Thoracic aorta (tissue), 2 donors: ENCODE data around the gene EPHA4. TPM values are rescaled to one million over a fixed set of nuclear protein-coding genes. Genes with fewer than 3 reads are reported as not detected.

ENCODE experiments used
- ATAC-seq: fragments of 150-250 bp; one replicate; pipeline ENCODE4 v1.8.0; 2017; ENCODE audit warnings: low read depth; ENCODE audit not compliant: insufficient number of reproducible peaks, low FRiP score
- DNase-seq: peaks from one replicate; pipeline ENCODE4 v3.0.0-alpha.2; 2020; ENCODE audit warnings: low spot score
- H3K27ac ChIP-seq, 2 donors: fragments of 200-600 bp; sonication (generic); 1 replicate in 1 of 2; 2 replicates in 1 of 2; pipeline ENCODE4 v1.5.1; 2016; ENCODE audit warnings: mild to moderate bottlenecking in 2 of 2, moderate library complexity in 2 of 2
- H3K27me3 ChIP-seq: fragments of 200-600 bp; sonication (generic); replicated peaks from 2 replicates; pipeline ENCODE4 v1.6.0; 2016; ENCODE audit warnings: mild to moderate bottlenecking; ENCODE audit not compliant: insufficient read depth
- H3K36me3 ChIP-seq: fragments of 200-600 bp; sonication (generic); one replicate; pipeline ENCODE4 v1.5.1; 2016
- H3K4me1 ChIP-seq, 2 donors: fragments of 200-600 bp; sonication (generic); 1 replicate in 1 of 2; 2 replicates in 1 of 2; pipeline versions ENCODE4 v1.5.1 to v1.6.0; 2016; ENCODE audit warnings: low read depth in 2 of 2, mild to moderate bottlenecking in 1 of 2; ENCODE audit not compliant: control insufficient read depth in 1 of 2
- H3K4me3 ChIP-seq: fragments of 200-600 bp; sonication (generic); 2 replicates; pipeline ENCODE4 v1.5.1; 2016; ENCODE audit warnings: mild to moderate bottlenecking
- H3K9me3 ChIP-seq: fragments of 200-600 bp; sonication (generic); 2 replicates; pipeline ENCODE4 v1.5.1; 2016
- total RNA-seq, 2 donors: library from RNA; depleted of rRNA; stranded (reverse); fragments of >200 nt; gene quantifications; one replicate each; pipeline versions ENCODE4 v1.1.0 to v1.2.3, GENCODE V29; 2016
- TF ChIP-seq, protein P1 (sequence below): fragments of 200-600 bp; sonication (generic); IDR thresholded peaks from one replicate; pipeline ENCODE4 v1.5.1; 2019; ENCODE audit warnings: antibody characterized with exemption

EPHA4 gene
- total RNA-seq, 2 donors from 2014 or later, result 20.4 to 53.3 TPM

DNA sequence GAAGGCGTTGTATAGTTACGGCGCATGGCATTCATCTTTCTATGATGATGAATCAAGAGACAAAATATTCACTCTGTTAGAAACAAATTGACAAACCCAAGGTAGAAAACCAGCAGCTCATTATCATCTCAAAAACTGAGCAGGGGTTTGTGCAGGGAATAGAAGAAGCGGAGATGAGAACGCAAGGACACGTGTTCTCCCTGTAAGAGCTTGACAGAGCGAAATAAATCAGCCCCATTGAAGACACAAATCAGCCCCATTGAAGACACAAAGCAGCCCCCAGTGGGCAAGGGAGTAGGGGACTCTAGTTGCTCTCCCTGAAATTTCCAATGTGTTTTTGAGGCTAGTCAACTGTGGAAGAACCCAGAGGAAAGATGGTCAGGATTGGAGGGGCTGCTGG is 199.2 kb downstream of the EPHA4 start:
- Histone ChIP-seq H3K4me3 (no peak overlapping the region), H3K4me1 (peaks cover 0 to 3% of the 10 kb centered on the region in 2 donors), H3K9me3 (no peaks in the 10 kb centered on the region), H3K27me3 (no peaks in the 10 kb centered on the region), H3K36me3 (no peaks in the 10 kb centered on the region), H3K27ac (no peak overlapping the region)
- no peak for ATAC-seq
- no peak for DNase-seq
- TF ChIP-seq, protein P1, sequence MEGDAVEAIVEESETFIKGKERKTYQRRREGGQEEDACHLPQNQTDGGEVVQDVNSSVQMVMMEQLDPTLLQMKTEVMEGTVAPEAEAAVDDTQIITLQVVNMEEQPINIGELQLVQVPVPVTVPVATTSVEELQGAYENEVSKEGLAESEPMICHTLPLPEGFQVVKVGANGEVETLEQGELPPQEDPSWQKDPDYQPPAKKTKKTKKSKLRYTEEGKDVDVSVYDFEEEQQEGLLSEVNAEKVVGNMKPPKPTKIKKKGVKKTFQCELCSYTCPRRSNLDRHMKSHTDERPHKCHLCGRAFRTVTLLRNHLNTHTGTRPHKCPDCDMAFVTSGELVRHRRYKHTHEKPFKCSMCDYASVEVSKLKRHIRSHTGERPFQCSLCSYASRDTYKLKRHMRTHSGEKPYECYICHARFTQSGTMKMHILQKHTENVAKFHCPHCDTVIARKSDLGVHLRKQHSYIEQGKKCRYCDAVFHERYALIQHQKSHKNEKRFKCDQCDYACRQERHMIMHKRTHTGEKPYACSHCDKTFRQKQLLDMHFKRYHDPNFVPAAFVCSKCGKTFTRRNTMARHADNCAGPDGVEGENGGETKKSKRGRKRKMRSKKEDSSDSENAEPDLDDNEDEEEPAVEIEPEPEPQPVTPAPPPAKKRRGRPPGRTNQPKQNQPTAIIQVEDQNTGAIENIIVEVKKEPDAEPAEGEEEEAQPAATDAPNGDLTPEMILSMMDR, result no peak

- Histone ChIP-seq H3K9me3 (no peaks in the 10 kb centered on the region), H3K4me3 (no peak overlapping the region), H3K4me1 (peaks cover 0 to 3% of the 10 kb centered on the region in 2 donors), H3K27ac (no peak overlapping the region), H3K36me3 (no peaks in the 10 kb centered on the region), H3K27me3 (no peaks in the 10 kb centered on the region)
- ATAC-seq (no peak), DNase-seq (no peak)
- TF ChIP-seq, protein P1, result no peak
Observed at GRCh38 chr2:221372159-221372884, 199.8 kb downstream of the EPHA4 start.

- DNase-seq (no peak), ATAC-seq (no peak)
- Histone ChIP-seq H3K9me3 (no peaks in the 10 kb centered on the region), H3K36me3 (no peaks in the 10 kb centered on the region), H3K27ac (no peak overlapping the region), H3K4me3 (no peak overlapping the region), H3K27me3 (no peaks in the 10 kb centered on the region), H3K4me1 (peaks cover 0 to 3% of the 10 kb centered on the region in 2 donors)
- TF ChIP-seq, protein P1, result no peak
Observed at GRCh38 chr2:221371347-221371746, 200.8 kb downstream of the EPHA4 start.

DNA sequence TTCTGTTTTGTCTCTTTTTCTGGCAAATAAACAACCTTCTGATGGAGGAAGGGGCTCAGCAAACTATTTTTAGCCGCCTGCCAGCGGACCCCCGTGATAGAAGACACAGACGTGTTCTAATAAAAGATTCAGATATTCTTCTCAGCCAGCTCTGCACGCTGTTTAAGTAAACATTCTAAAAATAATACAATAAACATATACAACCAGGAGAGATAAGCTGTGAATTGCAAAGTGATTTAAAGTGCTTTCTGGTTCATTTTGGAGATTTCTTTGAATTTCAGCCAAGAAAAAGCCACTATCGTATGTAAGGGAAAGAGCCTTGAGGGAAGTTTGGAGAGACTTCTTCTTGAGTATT is 201.3 kb downstream of the EPHA4 start:
- no peak for ATAC-seq
- TF ChIP-seq, protein P1, result no peak
- no peak for DNase-seq
- H3K36me3 ChIP-seq, result no peaks in the 10 kb centered on the region
- no peak overlapping the region for H3K27ac ChIP-seq
- H3K4me3 ChIP-seq, result no peak overlapping the region
- H3K4me1 ChIP-seq, result peaks cover 0 to 3% of the 10 kb centered on the region in 2 donors
- H3K9me3 ChIP-seq, result no peaks in the 10 kb centered on the region
- H3K27me3 ChIP-seq, result no peaks in the 10 kb centered on the region

DNA sequence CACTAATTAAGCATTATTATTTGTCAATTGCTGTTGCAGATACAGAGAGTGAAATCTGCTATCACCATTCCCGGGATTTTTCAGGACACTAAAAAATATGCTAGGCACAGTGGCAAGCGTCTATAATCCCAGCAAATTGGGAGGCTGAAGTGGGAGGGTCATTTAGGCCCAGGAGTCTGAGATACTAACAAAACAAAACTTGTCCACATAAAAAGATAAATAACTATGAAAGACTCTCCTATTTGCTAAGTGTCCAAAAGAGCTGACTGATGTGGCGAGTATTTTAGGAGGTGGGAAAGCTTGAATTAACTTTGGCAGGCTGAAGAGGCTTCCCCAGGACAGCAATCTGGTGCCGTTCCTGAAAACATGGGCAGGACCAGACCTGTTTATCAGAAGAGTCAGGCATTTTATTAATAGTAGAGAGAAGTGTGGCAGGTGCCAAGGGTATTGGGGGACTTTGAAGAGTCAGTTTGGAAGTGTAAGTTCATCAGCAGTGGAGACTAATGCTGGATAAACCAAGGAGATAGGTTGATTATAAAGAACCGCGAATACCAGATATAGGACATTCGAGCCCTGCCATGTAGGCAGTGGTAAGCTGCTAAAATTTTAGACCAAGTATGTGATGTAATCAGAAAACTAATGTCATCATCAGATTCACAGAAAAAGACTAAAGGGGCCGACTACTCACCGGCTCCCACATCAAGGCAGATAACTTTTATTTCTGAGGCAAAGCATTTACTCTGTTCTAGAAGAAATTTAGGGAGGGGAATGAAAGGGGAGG is 201.8 kb downstream of the EPHA4 start:
- TF ChIP-seq, protein P1, result no peak
- no peak overlapping the region for H3K27ac ChIP-seq
- H3K4me3 ChIP-seq, result no peak overlapping the region
- no peak for ATAC-seq
- H3K36me3 ChIP-seq, result no peaks in the 10 kb centered on the region
- DNase-seq, result no peak
- H3K27me3 ChIP-seq, result no peaks in the 10 kb centered on the region
- no peaks in the 10 kb centered on the region for H3K9me3 ChIP-seq
- H3K4me1 ChIP-seq, result peaks cover 0 to 3% of the 10 kb centered on the region in 2 donors
